ENCODE data around the gene EXT2. TPM values are rescaled to one million over a fixed set of nuclear protein-coding genes. Genes with fewer than 3 reads are reported as not detected.

Gene EXT2
- total and polyA plus RNA-seq, 10 of the 15 experiments (the other 5 are each of a cell fraction or from before 2014, with no cell fraction given), result 3.8 to 31.4 (median 17.9) TPM

DNA sequence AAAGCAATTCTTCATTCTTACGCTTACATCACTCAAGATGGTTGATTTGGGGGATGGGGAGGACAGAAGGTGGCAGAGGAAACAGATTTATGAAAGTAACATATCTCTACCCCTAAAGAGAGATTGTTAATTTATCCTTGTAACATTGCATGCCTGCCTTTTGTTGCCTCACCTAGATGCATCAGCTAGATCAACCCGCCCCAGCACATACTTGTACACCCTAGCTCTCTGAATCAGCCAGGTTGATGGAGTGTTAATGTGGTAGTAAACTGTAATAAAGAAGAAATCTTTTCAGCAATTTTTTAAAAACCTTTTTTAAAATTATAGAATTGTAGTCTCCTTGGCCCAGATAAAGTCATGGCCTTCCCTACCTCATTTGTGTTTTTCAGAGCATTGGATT lies 51.5 kb downstream of the EXT2 start:
- ATAC-seq (no peak), FAIRE-seq (no peak), DNase-seq (ENCODE audit: low read depth, low spot score) (no peak)
- Histone ChIP-seq H2AFZ (ENCODE audit: control insufficient read depth, low read depth, low read length) (no peak overlapping the region), H3K4me3 (no peak overlapping the region), H4K20me1 (ENCODE audit: control insufficient read depth, insufficient read depth) (no peaks in the 10 kb centered on the region), H3K4me1 (ENCODE audit: control insufficient read depth, insufficient read depth, low read length) (no peaks in the 10 kb centered on the region), H3K79me2 (ENCODE audit: control insufficient read depth, insufficient read depth, low read length) (no peaks in the 10 kb centered on the region), H3K4me2 (ENCODE audit: control insufficient read depth, insufficient read depth) (no peak overlapping the region), H3K36me3 (ENCODE audit: control insufficient read depth in 2 of 2, insufficient read depth in 2 of 2, low read length in 1 of 2) (peaks cover 0 to 2% of the 10 kb centered on the region in 2 experiments; a peak in 2 of 4 replicates), H3K27ac (ENCODE audit: control insufficient read depth, insufficient read depth) (no peak overlapping the region), H3K9me3 (replicated peaks; ENCODE audit: control insufficient read depth, insufficient read depth, low read length) (no peaks in the 10 kb centered on the region; the same call in 2 of the 3 replicates), H3K9ac (ENCODE audit: control insufficient read depth, insufficient read depth, low read length) (no peak overlapping the region), H3K27me3 (replicated peaks in 1 of 2; ENCODE audit: control insufficient read depth in 2 of 2, insufficient read depth in 2 of 2, low read length in 1 of 2) (no peaks in the 10 kb centered on the region)
- ChIA-PET POLR2A (no interaction called here), CTCF (interaction anchor here (1.1 to 1.6 kb wide), 2 partner anchors 8 to 10 kb away, joined by 3 to 5 read pairs; no protein-coding TSS in a partner anchor), RAD21 (ENCODE audit: unreplicated experiment) (no interaction called here), SMC1A (ENCODE audit: uncharacterized antibody, unreplicated experiment) (interaction anchor here (0.5 kb wide), 1 partner anchor 660 kb away, joined by 3 read pairs; no protein-coding TSS in a partner anchor)
- TF ChIP-seq CEBPB (IDR thresholded peaks at IDR 0.05; ENCODE audit: borderline replicate concordance in 1 of 2, low read depth in 2 of 2, low read length in 2 of 2) (no peak), SP1 (IDR thresholded peaks at IDR 0.05; ENCODE audit: low read depth, low read length) (no peak), RUNX3 (IDR thresholded peaks at IDR 0.05; ENCODE audit: low read length) (no peak)
- TF ChIP-seq, protein P1, sequence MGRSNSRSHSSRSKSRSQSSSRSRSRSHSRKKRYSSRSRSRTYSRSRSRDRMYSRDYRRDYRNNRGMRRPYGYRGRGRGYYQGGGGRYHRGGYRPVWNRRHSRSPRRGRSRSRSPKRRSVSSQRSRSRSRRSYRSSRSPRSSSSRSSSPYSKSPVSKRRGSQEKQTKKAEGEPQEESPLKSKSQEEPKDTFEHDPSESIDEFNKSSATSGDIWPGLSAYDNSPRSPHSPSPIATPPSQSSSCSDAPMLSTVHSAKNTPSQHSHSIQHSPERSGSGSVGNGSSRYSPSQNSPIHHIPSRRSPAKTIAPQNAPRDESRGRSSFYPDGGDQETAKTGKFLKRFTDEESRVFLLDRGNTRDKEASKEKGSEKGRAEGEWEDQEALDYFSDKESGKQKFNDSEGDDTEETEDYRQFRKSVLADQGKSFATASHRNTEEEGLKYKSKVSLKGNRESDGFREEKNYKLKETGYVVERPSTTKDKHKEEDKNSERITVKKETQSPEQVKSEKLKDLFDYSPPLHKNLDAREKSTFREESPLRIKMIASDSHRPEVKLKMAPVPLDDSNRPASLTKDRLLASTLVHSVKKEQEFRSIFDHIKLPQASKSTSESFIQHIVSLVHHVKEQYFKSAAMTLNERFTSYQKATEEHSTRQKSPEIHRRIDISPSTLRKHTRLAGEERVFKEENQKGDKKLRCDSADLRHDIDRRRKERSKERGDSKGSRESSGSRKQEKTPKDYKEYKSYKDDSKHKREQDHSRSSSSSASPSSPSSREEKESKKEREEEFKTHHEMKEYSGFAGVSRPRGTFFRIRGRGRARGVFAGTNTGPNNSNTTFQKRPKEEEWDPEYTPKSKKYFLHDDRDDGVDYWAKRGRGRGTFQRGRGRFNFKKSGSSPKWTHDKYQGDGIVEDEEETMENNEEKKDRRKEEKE (IDR thresholded peaks at IDR 0.05), result no peak
- 95% methylated on average over 2 of the region's 2 CpGs for WGBS (ENCODE audit: insufficient coverage, insufficient replicate concordance, low lambda C conversion rate, missing lambda C conversion rate)
- intact Hi-C loops (cut with micrococcal nuclease; ENCODE audit: unreplicated experiment), result no loop called here
- in situ Hi-C loops (cut with MboI), result no loop called here
- BruUV-seq (replicated peaks), result no TSS peak

- Histone ChIP-seq H3K27me3 (replicated peaks in 1 of 2; ENCODE audit: control insufficient read depth in 2 of 2, insufficient read depth in 2 of 2, low read length in 1 of 2) (no peaks in the 10 kb centered on the region), H4K20me1 (ENCODE audit: control insufficient read depth, insufficient read depth) (no peaks in the 10 kb centered on the region), H3K9me3 (replicated peaks; ENCODE audit: control insufficient read depth, insufficient read depth, low read length) (no peaks in the 10 kb centered on the region; the same call in 2 of the 3 replicates), H3K4me1 (ENCODE audit: control insufficient read depth, insufficient read depth, low read length) (no peaks in the 10 kb centered on the region), H3K4me3 (no peak overlapping the region), H3K36me3 (ENCODE audit: control insufficient read depth in 2 of 2, insufficient read depth in 2 of 2, low read length in 1 of 2) (peaks cover 0 to 2% of the 10 kb centered on the region in 2 experiments; a peak in 2 of 4 replicates), H3K27ac (ENCODE audit: control insufficient read depth, insufficient read depth) (no peak overlapping the region), H3K9ac (ENCODE audit: control insufficient read depth, insufficient read depth, low read length) (no peak overlapping the region), H2AFZ (ENCODE audit: control insufficient read depth, low read depth, low read length) (no peak overlapping the region), H3K79me2 (ENCODE audit: control insufficient read depth, insufficient read depth, low read length) (no peaks in the 10 kb centered on the region), H3K4me2 (ENCODE audit: control insufficient read depth, insufficient read depth) (no peak overlapping the region)
- intact Hi-C loops (cut with micrococcal nuclease; ENCODE audit: unreplicated experiment), result no loop called here
- ATAC-seq, result no peak
- in situ Hi-C loops (cut with MboI), result no loop called here
- CTCF ChIA-PET, result interaction anchor here (0.7 to 1.1 kb wide), 2 partner anchors 9 to 13 kb away, joined by 3 read pairs; no protein-coding TSS in a partner anchor
- POLR2A ChIA-PET, result no interaction called here
- BruUV-seq (replicated peaks), result no TSS peak
- DNase-seq (ENCODE audit: low read depth, low spot score), result no peak
- SMC1A ChIA-PET (ENCODE audit: uncharacterized antibody, unreplicated experiment), result interaction anchor here (0.5 kb wide), 1 partner anchor 659 kb away, joined by 3 read pairs; no protein-coding TSS in a partner anchor
- WGBS (ENCODE audit: insufficient coverage, insufficient replicate concordance, low lambda C conversion rate, missing lambda C conversion rate), result 95% methylated on average over 3 of the region's 3 CpGs
- FAIRE-seq, result no peak
- RAD21 ChIA-PET (ENCODE audit: unreplicated experiment), result no interaction called here
- TF ChIP-seq FOXK2 (IDR thresholded peaks at IDR 0.05), result no peak
- TF ChIP-seq MYC (IDR thresholded peaks at IDR 0.05; ENCODE audit: insufficient read depth, insufficient read length, insufficient replicate concordance, low read length, severe bottlenecking), result no peak
- no peak for TF ChIP-seq ZBTB4 (CRISPR knock-in tag; IDR thresholded peaks at IDR 0.05)
- TF ChIP-seq TCF3 (IDR thresholded peaks at IDR 0.05; ENCODE audit: borderline replicate concordance, insufficient read depth, low read depth, low read length), result no peak
Measured at GRCh38 chr11:44147751-44148150, 52.3 kb downstream of the EXT2 start.

All from GM12878 (cell line).